NCI-H748 (cell line): ENCODE data around the gene DHRS3.
A peak's percentile ranks its signal among the peaks of the same experiment; 100 is the strongest.

ENCODE experiments used
- DNase-seq: peaks from one replicate; lab custom pipeline; 2025; ENCODE audit not compliant: unreplicated experiment; lab: John Stamatoyannopoulos, UW

DHRS3 gene

DNA sequence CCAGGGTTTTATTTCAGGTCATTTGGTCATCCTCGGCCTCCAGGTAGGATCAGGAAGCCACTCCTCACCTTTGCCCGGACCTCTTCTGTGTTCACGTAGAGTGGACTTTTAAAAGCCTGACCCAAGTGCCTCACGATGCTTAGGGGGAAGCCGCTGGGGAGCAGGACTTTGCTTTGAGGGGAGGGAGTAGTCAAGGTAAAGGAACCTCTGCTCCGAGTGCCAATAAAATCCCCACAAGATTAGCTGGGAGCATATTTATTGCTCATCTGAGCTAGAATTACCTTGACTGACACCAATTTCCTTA lies 603 bp upstream of the DHRS3 start:
- DNase-seq: no peak

DNA sequence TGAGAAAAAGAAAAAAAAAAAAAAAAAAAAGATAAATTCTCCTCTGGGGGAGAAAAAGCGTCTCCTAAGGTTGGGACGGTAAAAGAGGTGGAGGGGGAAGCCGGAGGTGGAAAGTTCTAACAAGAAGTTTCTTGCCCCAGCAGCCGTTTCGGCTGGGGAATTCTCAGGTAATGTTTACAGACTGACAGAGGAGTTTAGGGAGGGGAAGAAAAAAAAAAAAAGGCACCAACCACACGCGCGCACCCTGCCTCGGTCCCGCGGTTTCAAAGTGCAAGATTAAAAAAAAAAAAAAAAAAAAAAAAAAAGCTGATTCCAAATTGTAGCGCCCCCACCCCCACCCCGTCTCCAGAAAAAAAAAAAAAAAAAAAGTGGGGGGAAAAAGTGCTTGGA lies 504 bp downstream of the DHRS3 start:
- no peak for DNase-seq

DNA sequence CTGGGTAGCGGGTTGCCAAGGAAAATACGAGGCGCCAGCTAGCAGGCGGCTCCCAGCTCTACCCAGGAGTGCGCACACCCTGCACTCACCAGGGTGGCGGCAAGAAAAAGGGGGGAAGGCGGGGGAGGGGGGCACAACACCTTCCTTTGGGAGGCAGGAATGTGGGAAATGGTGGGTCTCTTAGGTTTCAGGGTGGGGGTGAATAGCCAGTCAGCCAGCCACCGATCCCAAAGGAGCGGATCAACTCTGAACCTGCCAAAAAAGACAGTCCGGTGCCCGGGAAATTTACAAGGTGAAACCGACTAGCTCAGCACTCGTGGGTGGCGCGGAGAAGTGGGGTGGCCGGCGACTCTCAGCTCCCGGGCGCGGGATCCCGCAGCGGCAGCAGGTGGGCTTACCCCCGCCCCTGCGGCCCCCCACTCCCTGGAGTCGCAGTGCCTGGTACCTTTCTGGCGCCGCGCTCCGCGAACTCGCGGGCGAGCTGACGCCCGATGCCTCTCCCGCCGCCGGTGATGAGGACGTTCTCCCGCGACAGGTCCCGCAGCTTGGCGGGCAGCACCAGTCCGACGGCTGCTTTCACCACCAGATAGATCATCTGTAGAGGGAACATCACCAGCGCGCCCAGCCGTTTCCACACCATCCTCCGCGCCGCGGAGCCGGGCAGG lies 1.2 kb downstream of the DHRS3 start:
- DNase-seq: peak; percentile 49

DNA sequence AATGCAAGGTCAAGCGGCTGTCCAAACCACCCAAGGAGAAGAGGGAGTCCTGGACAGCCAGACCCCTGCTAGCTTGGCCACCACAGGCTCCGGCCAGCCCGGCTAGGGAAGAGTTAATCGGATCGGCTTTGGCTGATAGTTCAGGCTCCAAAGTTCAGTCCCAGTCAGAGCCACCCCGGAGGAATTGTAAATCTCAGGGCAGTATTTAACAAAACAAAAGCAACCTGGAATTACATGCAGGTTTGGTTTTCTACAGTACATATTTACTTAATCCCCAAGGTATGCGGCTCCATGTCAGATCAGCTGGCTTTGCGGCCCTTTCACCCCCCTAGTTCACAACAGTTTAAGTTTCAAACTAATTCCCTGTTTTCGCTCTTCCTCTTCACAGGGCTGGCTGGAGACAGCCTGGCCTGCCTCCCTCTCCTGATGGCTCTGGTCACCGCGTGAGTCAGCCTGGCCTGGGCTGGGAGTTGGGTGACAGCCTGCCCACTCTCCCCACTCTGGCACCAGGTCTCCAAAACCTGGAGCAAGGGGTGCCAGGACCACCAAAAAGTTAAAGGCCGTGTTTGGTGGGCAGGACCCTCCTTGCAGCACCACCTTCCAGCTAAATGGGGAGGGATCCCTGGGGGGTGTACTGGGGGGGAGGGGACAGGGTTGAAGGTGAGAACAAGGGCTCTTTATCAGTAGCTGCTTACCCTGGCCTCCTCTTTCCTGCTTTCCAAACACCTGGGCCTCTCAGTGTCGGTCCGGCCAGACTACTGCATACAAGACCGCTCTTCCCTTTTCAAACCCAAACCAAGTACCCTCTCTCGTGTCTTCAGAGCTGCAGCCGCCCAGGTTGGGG lies 1.9 kb downstream of the DHRS3 start:
- DNase-seq: peak; percentile 36

DNA sequence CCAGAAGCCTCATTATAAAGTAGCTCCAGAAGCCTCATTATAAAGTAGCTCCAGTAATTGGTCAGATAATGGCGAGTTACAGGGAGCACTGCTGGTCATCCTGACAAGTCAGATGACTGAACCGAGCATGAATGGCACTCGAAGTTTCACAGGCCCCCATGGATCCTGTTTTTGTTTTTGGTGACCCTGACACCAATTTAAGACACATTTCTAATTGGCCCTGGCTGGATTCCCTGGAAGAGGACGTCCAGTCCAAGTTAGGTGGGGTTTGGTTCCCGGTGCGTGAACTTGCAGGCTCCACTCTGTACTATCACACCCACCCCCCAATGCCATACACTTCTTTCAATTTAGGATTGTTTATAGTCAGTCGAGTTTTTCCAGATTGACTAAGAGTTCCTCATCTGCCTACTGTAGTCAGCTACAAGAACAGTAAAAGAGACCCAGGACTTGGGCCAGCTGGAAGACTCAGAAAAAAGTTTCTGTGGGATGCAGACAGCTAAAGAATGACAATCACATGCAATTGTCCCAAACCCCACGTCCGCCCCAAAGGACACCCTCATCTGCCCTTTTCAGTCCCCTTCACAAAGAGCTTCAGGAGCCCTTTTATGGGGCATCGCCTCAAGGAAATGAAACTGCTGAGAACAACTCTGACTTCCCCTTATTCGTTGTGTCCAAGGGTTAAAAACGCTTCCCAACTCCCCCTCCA lies 2.7 kb downstream of the DHRS3 start:
- no peak for DNase-seq

DNA sequence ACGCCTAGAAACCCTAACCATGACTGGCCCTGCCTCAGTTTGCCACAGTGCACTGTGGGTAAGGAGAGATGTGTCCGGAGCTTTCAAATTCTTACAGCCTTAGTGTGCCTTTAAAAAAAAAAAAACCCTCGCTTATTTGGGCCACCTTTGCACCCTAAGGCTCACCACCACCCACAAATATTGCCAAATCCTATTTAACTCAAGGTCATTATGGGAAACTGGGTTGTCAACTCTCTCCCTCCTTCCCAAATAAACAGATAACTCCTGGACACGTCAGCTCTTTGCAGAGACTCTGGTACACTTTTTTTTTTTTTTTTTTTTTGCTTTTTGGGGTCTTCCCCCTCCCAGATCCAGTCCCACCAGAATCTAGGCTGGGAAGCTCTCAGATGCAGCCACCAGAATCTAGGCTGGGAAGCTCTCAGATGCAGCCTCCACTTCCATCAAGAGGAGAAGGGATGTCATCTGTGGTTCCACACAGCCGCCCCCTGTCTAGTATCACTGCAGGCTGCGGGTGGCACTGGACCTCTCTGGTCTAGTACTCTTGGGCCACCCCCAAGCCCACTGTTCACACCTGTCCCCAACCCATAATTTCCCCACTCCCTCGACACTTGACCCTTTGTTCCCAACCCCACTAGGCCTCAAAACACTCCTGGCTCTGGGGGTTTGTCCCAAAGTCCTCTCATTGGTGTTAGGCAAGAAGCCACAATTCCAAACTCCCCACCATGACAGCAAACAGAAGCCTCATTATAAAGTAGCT lies 3.4 kb downstream of the DHRS3 start:
- DNase-seq: no peak

DNA sequence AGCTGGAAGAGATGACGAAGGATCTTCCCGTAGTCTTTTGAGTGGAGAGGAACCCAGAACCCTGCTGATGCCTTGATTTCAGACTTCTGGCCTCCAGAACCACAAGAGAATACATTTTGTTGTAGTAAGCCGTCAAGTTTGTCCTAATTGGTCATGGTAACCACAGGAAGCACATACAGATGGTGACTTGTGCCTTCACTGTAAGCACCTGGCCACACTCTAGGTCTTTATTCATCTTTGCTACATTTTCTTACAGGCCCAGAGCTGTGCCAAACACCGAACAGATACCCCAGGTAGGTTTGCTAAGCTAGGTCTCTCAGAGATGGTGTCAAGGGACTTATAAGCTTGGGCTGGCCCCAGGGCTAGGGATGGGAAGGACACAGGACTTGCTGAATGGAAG lies 4.8 kb downstream of the DHRS3 start:
- DNase-seq: no peak

DNA sequence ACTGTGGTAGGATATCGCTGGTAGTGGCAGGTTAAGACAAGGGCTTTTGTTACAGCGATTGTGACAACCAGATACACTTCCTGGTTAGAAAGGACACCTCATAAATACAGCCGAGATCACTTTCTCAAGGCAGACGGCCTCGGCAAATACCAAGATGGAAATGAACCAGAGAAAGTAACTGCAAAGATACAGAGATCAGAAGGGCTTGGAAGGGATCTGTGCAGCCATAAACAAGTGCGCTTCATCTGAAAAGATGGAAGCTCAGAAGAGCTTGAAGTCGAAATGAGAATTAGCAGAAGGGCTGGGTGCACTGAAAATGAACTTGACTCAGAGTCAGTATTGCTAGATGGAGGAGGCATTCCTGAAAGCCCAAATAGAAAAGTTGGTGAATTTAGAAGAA lies 7.1 kb downstream of the DHRS3 start:
- DNase-seq: no peak

DNA sequence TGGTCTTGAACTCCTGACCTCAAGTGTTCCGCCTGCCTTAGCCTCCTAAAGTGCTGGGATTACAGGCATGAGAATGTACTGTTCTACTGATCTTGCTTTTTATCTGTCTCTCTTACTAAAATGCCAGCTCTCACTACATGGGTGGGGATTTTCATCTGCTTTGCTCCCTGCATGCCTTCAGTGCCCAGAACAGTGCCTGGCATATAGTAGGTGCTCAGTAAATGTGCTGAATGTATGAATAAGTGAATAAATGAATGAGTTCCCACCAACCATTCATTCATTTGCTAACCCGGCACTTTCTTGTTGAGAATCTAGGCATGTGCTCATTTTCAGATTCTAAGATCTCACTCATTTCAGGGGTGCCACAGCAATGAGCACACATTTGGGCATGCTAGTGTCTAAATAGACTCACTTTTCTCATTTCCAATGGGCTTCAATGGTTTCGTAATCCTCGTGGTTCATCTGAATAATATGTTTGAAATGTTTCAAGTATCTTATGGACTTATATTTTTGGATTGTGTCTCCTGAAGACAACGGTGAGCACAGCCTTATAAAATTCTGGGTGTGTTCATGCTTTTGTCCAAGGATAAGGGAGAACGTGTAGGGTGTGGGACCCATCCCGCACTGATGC lies 7.6 kb downstream of the DHRS3 start:
- DNase-seq: no peak

DNA sequence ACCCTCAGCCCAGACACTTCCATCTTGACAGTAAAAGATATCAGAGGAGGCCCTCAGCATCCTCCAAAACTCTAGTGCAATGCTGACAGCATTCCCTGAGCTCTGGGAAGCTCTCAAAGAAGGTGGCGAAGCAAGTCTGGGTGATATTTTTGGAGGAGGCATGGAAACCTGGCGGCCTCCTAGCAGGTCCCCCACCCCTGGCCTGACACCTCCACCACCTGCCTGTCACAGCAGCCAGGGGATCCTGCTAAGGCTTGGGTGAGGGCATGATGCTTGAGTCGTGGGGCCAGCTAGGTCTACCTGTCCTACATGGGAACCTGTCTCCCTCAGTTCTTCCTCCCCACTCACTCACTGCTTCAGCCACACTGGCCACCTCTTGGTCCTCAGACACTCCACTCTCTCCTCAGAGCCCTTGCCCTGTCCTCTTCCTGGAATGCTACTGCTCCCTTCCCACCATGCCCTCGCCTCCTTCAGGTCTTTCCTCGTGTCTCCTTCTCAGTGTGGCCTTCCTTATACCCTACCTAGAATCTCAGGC lies 8.5 kb downstream of the DHRS3 start:
- no peak for DNase-seq

DNA sequence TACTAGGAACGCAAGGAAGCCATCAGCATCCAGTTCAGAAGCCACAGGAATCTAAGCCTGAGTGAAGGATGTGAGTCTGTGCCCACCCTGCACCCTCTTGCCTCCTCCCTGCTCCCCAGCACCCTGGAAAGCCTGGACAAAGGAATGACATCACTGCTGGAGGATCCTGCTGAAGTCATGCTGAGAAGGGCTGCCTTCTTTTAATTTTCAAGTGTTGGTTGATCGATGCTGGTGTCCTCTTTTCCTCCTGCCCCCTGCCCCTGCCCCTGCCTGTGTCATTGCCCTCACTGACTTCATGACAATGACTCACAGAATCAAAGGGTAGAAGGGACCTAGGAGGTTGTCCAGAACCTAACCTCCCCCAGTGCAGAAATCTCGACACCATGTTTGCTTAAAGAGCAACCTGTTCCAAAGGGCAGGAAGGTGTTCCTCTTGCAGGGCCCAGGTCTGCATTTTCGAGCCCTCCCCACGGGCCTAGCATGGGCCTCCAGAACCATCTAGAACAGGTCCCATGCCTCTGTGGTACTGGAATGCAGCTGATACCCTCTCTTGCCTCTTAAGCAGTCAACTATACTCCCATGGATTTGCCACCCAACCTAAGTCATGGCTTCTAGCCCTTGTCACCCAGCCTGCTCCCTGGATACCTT lies 9.6 kb downstream of the DHRS3 start:
- DNase-seq: no peak

DNA sequence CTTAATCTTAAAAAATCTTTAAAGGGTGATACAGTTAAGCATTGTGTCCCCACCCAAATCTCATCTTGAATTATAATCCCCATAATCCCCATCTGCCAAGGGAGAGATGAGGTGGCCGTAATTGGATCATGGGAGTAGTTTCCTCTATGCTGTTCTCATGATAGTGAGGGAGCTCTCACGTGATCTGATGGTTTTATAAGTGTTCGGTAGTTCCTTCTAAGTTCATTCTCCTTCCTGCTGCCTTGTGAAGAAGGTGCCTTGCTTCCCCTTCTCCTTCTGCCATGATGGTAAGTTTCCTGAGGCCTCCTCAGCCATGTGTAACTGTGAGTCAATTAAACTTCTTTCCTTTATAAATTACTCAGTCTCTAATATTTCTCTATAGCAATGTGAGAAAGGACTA lies 10.7 kb downstream of the DHRS3 start:
- DNase-seq: no peak

DNA sequence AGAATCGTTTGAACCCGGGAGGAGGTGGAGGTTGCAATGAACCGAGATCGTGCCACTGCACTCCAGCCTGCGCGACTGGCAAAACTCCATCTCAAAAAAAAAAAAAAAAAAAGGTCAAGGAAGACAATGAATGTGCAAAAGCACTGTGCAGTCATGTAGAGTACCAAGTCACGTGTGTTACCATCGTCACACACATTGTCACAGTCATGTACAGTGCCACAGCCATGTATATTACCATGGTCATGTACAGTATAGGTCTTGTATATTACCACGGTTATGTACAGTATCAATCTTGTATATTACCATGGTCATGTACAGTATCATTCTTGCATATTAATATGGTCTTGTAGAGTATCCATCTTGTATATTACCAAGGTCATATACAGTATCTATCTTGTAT lies 13.0 kb downstream of the DHRS3 start:
- no peak for DNase-seq

DNA sequence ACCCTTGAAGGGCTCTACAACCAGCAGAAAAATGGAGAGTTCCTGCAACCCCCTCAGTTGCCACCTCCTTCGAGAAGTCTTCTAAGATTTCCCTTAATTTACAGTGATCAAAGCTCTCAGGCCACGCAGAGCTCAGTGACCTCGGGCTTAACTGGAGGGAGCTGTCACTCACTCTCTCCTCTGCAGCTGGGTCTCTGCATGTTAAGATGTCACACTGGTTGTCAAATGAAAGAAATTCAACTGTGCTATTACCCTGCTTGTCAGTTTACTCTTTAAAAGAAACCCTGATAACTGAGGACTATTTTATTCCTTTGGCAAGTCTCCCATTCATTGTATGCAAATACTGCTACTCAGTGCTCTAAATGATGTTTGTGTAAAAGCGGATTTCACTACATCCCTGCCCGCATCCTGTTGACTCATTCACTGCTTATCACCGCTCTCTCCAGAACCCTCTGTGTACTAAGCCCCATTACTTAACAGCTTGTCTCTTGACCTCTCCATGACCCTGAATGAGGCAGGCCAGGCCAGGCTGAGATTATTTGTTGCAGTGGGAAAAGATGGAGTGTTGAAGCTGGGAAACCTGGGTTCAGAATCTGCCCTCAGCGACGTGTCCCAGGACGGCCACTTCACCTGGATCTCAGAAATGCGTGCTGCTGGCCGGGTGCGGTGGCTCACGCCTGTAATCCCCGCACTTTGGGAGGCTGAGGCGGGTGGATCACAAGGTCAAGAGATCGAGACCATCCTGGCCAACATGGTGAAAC lies 13.7 kb downstream of the DHRS3 start:
- no peak for DNase-seq

DNA sequence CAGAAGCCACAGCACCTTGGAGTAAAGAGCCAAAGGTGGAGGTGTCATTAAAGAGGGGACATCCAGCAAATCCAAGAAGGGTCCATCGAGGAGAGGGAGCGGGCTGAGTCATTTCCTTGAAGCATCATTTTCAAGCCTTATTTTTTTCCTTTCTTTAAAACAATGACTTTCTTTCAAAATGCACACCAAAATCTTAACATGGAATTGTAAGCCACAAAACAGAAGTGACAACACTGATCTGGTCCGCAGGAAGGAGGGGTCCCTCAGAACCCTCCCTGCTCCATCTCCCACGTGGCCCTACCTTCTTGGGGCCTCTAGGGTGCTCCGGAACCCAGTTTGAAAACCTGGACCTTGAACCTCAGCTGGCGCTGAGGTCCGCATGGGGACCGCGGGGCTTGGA lies 14.8 kb downstream of the DHRS3 start:
- DNase-seq: no peak

DNA sequence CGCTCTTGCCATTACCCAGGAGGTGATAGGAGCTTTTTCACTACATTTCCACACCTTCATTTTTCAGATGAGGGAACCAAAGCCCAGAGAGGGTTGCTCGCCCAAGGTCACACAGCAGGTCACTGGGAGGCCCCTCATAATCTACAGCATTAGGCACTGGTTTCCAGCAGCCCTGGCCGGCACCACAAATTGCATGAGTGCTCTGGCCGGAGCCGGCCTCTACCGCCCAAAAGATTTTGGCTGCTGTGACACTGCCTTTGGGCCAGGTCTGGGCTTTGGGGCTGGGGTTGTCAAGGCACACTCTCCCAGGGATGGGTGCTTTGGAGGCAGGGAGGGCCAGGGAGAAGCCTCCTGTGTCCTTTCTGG lies 15.4 kb downstream of the DHRS3 start:
- DNase-seq: no peak

DNA sequence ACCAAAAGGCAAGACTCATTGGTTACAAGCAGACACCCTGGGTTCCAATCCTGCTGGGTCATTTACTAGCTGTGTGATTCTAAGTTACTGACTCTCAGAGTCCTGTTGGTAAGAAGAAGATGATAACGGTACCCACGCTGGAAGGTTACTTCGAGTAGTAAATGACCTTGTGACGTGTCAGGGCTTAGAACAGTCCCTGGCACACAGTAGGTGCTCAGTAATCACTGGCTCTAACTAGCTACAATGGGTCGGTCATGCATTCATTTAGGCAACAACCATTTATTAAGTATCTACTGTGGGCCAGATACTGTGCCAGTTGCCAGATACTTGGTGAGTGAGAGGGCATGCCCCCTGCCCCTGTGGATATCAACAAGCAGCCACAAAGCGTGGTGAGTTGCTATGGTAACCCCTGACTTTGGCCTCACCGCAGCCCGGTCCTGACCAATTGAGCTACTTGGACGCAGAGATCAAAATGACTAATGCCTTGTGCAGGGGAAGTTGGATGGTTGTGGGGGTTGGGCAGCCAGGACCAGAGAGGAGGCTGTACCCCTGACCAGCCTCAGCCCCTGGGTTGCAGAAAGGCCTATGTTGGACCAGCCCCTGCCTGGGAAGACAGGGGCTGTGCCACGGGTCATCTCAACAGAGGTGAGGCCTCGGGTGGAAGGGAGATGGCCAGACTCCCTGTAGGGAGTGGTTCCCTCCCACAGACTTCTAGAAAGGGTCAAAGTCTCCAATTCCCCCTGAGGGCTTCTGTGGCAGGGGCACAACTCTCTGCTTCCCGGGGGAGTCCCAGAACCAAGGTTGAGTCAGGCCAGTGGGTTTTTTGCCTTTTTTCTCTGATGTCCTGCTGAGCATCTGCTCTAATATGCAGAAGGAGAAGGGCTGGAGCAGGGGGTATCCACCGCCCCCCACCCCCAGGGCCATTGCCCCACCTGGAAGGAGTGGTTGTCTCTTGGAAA lies 16.0 kb downstream of the DHRS3 start:
- peak; percentile 9 for DNase-seq

DNA sequence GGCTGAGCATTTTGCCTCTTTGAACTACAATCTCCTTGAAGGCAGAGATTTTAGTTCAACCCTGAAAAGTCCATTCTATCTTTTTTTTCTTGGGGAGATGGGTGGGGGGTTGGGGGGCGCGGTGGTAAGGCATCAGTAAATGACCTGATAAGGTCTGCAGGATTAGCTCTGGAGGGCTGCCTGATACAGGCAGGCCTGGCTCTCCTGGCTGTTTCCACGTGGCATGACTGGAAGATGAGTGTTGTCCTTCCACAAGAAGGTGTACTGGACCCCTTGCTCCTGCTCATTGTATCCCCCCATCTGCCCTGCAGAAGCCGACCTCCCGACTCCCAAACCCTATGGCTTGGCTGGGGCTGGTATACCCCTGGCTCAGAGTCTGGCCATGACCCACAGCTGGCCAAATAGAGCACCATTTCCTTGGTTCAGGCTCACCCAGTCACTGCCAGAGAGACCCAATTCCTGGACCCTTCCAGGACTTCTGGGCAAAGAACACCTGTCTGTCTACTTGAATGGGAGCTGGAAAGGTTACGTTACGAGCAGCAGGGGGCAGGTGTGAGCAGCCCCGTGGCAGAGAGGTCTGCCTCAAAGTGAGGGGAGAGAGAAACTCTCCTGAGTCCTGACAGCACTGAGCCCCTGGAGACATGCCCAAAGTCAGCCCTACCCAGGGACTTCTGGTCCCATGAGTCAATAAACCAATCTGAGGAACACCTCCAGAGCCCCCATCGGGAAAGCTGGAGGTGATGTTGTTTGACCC lies 17.0 kb downstream of the DHRS3 start:
- DNase-seq: peak; percentile 32
